ENCODE results near the gene ABTB2. TPM values are rescaled to one million over a fixed set of nuclear protein-coding genes. Genes with fewer than 3 reads are reported as not detected.
A peak's percentile ranks its signal among the peaks of the same experiment; 100 is the strongest.

ABTB2 gene
- polyA plus RNA-seq, 1 experiment = 6.3 TPM

- POLR2A ChIA-PET = no interaction called here
- H3K27me3 ChIP-seq (ENCODE audit: control insufficient read depth, insufficient read depth, low read length) = peaks cover 3% of the 10 kb centered on the region
- CTCF ChIA-PET = interaction anchor here (0.5 to 4.4 kb wide), 7 partner anchors 16 to 369 kb away, joined by 3 to 29 read pairs (median 4); no protein-coding TSS in a partner anchor
- DNase-seq (ENCODE audit: low read depth) = no peak
- TF ChIP-seq CTCF (IDR thresholded peaks at IDR 0.05; ENCODE audit: insufficient read depth, low read depth, low read length) = no peak
- H3K36me3 ChIP-seq (ENCODE audit: control insufficient read depth, insufficient read depth, low read length) = no peaks in the 10 kb centered on the region
- no peak overlapping the region for H3K4me3 ChIP-seq (ENCODE audit: low read depth, low read length)
Measured at GRCh38 chr11:34364102-34364501, 6.3 kb upstream of the ABTB2 start.

- CTCF ChIA-PET = interaction anchor here (1.1 to 4.4 kb wide), 7 partner anchors 78 to 369 kb away, joined by 3 to 29 read pairs (median 4); no protein-coding TSS in a partner anchor
- Histone ChIP-seq H3K27me3 (ENCODE audit: control insufficient read depth, insufficient read depth, low read length) (peaks cover 3% of the 10 kb centered on the region), H3K4me3 (ENCODE audit: low read depth, low read length) (no peak overlapping the region), H3K36me3 (ENCODE audit: control insufficient read depth, insufficient read depth, low read length) (no peaks in the 10 kb centered on the region)
- no peak for TF ChIP-seq CTCF (IDR thresholded peaks at IDR 0.05; ENCODE audit: insufficient read depth, low read depth, low read length)
- DNase-seq (ENCODE audit: low read depth) = no peak
- POLR2A ChIA-PET = interaction anchor here (0.6 kb wide), 1 partner anchor 221 kb away, joined by 5 read pairs; no protein-coding TSS in a partner anchor
Measured at GRCh38 chr11:34363363-34364084, 5.7 kb upstream of the ABTB2 start.

DNA sequence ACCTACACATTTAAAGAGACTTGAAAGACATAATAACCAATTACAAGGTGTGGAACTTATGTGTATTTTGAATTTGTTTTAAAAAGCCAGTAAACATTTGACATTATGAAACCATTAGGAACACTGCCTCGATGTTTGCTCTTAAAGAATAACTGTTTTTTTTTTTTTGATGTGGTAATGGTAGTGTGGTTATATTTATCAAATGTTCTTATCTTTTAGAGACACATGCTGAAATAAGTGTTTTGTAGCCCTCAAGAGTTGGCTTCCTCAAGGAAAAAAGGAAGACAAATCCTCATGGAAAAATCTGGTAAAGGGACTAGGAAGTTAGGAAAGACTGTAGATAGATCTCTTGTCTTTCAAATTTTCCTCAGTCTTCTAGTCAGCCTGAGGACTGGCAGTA is 2.2 kb upstream of the ABTB2 start:
- no peaks in the 10 kb centered on the region for H3K36me3 ChIP-seq (ENCODE audit: control insufficient read depth, insufficient read depth, low read length)
- CTCF ChIA-PET = interaction anchor here (0.5 to 1.7 kb wide), 2 partner anchors 338 to 372 kb away, joined by 3 to 4 read pairs; no protein-coding TSS in a partner anchor
- DNase-seq (ENCODE audit: low read depth) = no peak
- H3K4me3 ChIP-seq (ENCODE audit: low read depth, low read length) = no peak overlapping the region
- POLR2A ChIA-PET = no interaction called here
- peaks cover 3% of the 10 kb centered on the region for H3K27me3 ChIP-seq (ENCODE audit: control insufficient read depth, insufficient read depth, low read length)
- TF ChIP-seq CTCF (IDR thresholded peaks at IDR 0.05; ENCODE audit: insufficient read depth, low read depth, low read length) = no peak

- POLR2A ChIA-PET = no interaction called here
- CTCF ChIA-PET = no interaction called here
- TF ChIP-seq CTCF (IDR thresholded peaks at IDR 0.05; ENCODE audit: insufficient read depth, low read depth, low read length) = no peak
- no peak for DNase-seq (ENCODE audit: low read depth)
- Histone ChIP-seq H3K36me3 (ENCODE audit: control insufficient read depth, insufficient read depth, low read length) (no peaks in the 10 kb centered on the region), H3K27me3 (ENCODE audit: control insufficient read depth, insufficient read depth, low read length) (peaks cover 3% of the 10 kb centered on the region), H3K4me3 (ENCODE audit: low read depth, low read length) (no peak overlapping the region)
Measured at GRCh38 chr11:34359548-34359891, 1.7 kb upstream of the ABTB2 start.

GRCh38 chr11:34358728-34359547 is 1.1 kb upstream of the ABTB2 start:
- POLR2A ChIA-PET = no interaction called here
- Histone ChIP-seq H3K27me3 (ENCODE audit: control insufficient read depth, insufficient read depth, low read length) (peaks cover 3% of the 10 kb centered on the region), H3K36me3 (ENCODE audit: control insufficient read depth, insufficient read depth, low read length) (no peaks in the 10 kb centered on the region), H3K4me3 (ENCODE audit: low read depth, low read length) (peak overlapping the region; percentile 37)
- CTCF ChIA-PET = interaction anchor here (0.7 to 5.8 kb wide), 26 partner anchors 12 to 617 kb away, joined by 3 to 112 read pairs (median 4); no protein-coding TSS in a partner anchor
- DNase-seq (ENCODE audit: low read depth) = no peak
- TF ChIP-seq CTCF (IDR thresholded peaks at IDR 0.05; ENCODE audit: insufficient read depth, low read depth, low read length) = peak; percentile 69

All from BJ (cell line).